Testis (tissue), 2 donors: ENCODE measurements around the gene CYBA.

Experiments used
- POLR2A ChIP-seq: fragments of 450-650 bp; IDR thresholded peaks from one replicate; pipeline ENCODE4 v1.6.1; 2017; ENCODE audit warnings: antibody characterized with exemption, mild to moderate bottlenecking, moderate library complexity
- TF ChIP-seq, protein P1 (sequence below), 3 experiments: fragments of 450-650 bp in 2 of 3; fragments of 200-600 bp in 1 of 3; sonication (generic) in 1 of 3; IDR thresholded peaks; one replicate each; pipeline ENCODE4 v1.5.1; 2016 to 2019; ENCODE audit warnings: antibody characterized with exemption in 3 of 3, mild to moderate bottlenecking in 2 of 3, moderate library complexity in 1 of 3

DNA sequence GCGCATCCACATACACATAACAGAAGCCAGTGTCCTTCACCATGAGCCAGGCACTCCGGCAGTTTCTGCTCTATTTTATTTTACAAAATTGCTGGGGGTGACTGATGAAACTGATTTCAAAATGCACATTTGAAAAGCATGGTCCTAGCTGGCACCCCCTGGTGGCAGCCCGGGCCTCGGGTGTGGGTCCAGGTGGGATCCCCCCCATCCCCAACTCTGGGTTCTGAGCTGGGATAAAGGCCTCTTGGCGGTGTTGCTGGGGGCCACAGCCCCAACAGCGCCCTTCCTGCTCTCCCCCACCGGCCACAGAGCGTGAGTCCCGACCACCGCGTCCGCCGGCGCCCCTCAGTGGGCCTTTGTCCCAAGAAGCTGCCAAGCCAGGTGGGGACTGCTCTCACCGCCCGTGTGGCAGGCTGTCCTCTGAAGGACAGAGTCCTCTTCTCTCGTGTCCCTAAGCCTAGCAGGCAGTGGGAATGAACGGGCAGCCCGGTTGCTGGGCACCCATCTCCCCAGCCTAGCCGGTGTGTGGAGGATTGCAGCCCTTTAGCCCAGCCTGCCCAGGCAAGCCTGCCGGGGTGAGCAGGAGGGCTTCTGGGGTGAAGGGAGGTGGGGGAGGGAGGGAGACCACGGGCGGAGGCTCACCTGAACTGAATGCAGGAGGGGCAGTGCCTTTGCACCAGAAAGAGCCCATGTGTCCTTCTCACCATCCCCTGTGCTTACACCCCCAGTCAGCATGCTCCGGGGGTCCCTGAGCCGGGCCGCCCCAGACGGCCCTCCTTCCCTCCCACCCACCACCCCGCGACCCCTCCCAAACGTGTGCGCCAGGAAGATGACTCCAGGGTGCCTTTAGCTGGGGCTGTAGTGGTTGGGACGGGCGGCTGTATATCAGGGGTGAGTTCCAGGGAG, 34.6 kb upstream of the CYBA start:
- TF ChIP-seq, protein P1, sequence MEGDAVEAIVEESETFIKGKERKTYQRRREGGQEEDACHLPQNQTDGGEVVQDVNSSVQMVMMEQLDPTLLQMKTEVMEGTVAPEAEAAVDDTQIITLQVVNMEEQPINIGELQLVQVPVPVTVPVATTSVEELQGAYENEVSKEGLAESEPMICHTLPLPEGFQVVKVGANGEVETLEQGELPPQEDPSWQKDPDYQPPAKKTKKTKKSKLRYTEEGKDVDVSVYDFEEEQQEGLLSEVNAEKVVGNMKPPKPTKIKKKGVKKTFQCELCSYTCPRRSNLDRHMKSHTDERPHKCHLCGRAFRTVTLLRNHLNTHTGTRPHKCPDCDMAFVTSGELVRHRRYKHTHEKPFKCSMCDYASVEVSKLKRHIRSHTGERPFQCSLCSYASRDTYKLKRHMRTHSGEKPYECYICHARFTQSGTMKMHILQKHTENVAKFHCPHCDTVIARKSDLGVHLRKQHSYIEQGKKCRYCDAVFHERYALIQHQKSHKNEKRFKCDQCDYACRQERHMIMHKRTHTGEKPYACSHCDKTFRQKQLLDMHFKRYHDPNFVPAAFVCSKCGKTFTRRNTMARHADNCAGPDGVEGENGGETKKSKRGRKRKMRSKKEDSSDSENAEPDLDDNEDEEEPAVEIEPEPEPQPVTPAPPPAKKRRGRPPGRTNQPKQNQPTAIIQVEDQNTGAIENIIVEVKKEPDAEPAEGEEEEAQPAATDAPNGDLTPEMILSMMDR (IDR thresholded peaks at IDR 0.05): peak; percentile 5 to 36 (median 8)
- TF ChIP-seq POLR2A: no peak
